ENCODE results near the gene HDLBP.
A peak's percentile ranks its signal among the peaks of the same experiment; 100 is the strongest.
"Not testable (repeated sequence)": the region's sequence is repeated elsewhere in the genome, so short reads cannot be mapped to it uniquely, and the experiment has no call there.

HDLBP gene

DNA sequence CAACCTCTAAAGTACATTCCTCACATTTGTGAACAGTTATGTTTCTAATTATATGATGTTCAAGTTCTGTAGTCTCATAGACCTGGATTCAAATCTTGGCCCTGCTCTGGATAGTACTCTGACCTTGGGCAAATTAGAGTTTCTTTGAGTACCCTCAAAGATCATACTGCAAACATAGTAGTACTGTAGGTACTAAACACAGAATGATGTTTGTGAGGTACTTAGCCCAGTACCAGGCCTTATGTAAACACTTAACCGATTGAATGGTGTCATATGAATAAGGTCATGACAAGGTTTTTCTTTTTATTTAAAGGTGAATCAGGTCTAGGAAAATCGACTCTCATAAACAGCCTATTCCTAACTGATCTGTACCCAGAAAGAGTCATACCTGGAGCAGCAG lies 19.3 kb upstream of the HDLBP start:
- no peak for DNase-seq (ENCODE audit: low read depth, low spot score)
- H3K27ac ChIP-seq = no peak overlapping the region

DNA sequence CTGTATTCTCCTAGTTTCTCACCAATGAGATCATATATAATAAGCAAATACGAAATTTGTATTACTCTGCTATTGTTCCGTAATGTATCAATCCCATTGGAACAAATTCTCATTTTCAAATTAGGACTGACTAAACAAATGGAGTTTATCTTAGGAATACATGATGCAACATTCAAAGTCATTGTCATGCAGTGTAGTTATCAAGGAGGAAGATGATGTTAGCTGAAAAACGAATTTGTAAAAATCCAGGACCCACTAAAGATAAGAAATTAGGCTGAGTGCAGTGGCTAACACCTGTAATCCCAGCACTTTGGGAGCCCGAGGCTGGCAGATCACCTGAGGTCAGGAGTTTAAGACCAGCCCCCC lies 15.1 kb upstream of the HDLBP start:
- no peak for DNase-seq (ENCODE audit: low read depth, low spot score)
- H3K27ac ChIP-seq = peak overlapping the region; percentile 84

DNA sequence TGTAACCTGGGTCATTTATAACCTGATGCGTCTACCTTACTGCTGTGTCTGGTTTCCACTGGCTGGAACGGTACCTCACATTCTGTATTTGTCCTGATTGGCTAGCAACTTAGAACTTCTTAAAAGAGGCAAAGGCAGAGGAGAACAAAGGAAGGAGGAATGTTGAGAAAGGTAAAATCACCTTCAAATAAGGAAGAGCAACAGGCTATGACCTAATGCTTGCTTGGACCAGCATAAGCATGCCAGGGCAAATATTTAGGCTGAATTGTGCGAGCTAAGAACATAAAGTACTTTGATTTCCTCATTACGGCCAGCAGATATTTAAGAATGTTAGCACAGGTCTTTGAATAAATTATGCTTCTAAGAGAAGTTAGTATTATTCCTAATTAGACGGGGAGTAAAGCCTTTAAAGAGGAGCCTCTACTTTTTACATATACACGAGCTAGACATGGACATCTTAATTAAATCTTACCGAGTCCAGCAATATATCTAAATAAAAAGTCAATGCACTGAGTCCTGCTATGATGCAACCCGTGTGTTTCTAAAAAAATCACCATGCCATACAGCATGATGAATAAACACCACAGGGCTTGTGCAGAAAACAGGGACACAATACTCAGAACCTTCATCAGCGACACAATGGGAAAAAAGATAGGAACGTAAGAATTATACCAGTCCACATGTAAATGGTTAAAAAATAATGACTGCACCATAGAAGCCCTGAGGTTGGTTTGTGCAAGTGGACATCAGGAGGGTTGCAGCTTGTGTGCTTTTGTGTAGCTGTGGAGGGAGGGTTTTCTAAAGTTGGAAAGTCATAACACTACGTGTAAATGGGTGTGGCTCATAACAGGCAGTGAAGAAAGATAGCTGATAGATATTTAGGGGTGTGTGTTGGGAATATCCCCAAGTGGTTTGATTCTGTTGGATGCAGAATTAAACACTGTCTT lies 14.5 kb upstream of the HDLBP start:
- peak overlapping the region; percentile 84 for H3K27ac ChIP-seq
- no peak for DNase-seq (ENCODE audit: low read depth, low spot score)

DNA sequence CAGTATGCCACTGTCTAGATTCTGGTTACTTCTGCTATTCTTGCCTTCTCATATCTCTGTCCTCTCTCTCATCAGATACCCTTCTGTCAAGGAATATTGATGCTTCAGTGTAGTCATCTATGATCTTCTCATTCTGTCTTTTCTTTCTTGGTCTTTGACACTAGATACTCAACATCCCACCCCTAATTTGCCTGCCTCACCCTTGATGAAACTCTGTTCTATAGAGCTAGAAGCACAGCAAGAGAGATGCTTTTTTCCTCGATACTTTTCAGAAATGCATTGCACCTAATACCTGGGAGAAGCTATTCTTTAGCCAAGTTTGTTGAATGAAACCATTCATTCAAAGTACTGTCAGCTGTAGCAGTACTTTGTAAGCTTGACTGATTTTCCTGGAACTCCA lies 9.8 kb upstream of the HDLBP start:
- H3K27ac ChIP-seq = no peak overlapping the region
- no peak for DNase-seq (ENCODE audit: low read depth, low spot score)

DNA sequence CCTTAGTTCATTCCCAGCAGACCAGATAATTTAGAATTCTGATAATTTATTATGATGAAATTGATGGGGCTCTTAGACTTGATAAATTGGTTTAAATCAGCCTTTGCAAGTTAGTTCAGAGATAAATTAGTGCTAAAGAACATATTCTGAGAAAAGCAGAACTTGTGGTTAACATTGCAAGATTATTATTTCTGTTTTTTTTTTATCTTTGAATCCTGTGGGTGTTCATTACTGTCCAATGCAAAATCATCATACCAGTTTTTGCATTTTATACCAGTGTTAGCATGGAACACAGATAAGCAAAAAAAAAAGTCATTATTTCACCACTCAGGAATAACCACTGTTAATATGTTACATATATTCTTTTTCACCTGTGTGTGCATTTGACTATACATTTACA lies 9.3 kb upstream of the HDLBP start:
- H3K27ac ChIP-seq = no peak overlapping the region
- no peak for DNase-seq (ENCODE audit: low read depth, low spot score)

DNA sequence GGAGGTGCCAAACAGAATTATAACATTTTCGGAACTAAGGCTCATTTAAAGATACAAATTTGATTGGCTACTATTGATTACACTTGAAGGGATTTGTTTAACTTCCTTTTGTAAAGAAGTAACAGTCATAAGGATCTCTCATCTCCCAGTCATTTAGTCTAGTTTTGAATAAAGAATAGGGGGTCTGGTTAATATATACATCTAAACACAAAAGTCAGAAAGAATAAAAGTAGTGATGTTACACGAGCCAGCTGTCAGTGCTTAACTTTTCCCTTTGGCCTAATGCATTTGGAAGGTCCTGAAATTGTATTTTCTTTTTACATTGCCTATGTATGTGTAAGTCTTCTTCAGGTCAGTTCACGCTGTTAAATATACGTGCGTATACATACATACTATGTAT lies 8.3 kb upstream of the HDLBP start:
- no peak overlapping the region for H3K27ac ChIP-seq
- DNase-seq (ENCODE audit: low read depth, low spot score) = no peak

DNA sequence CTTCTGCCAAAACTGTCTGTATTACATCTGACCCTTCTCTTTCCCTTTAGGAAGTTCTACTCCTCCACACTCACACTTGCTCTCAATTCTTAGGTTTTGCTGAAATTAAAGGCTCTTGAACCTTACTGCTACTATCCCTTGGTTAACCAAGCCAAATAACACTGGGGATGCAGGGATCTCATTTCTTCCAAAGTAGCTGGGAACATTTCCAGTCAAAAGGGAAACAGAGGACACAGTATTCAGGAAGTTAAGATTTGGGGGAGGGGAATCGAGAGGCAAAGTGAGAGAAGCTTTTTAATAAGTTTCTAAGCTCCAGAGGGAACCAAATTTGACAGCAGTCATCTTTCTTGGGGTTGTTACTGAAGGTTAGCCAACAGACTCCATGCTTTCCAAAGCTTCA lies 6.4 kb upstream of the HDLBP start:
- no peak overlapping the region for H3K27ac ChIP-seq

DNA sequence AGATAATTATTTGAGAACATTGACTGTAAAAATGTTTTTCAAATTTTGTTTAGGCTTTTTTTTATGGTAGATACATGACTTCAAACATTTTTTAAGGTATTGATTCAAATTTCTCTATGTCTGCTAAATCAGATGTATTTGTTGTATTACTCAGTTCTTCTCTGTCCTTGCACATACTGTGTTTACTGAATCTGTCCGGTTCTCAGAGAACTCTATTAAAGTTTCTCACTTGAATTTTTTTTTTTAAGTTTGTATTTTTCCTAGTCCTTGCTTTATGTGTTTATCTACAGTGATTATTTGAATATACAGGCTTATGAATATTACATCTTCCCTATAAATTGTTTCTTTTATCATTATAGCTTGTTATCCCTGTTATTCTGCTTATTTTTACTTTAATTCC lies 5.6 kb upstream of the HDLBP start:
- no peak for DNase-seq (ENCODE audit: low read depth, low spot score)
- H3K27ac ChIP-seq = no peak overlapping the region

More for the DNA sequence above, 6.4 kb upstream of the HDLBP start:
- DNase-seq (ENCODE audit: low read depth, low spot score) = no peak

DNA sequence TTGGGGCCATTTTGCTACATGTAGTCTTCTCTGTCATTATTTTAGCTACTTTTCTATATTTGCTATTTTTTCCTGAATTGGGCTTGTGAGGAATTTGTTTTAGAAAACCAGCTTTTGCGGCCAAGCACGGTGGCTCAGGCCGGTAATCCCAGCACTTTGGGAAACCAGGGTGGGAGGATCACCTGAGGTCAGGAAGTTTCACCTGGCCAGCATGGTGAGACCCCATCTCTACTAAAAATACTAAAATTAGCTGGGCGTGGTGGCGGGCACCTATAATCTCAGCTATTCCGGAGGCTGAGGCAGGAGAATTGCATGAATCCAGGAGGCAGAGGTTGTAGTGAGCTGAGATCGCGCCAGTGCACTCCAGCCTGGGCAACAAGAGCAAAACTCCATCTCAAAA lies 4.9 kb upstream of the HDLBP start:
- no peak overlapping the region for H3K27ac ChIP-seq
- no peak for DNase-seq (ENCODE audit: low read depth, low spot score)

DNA sequence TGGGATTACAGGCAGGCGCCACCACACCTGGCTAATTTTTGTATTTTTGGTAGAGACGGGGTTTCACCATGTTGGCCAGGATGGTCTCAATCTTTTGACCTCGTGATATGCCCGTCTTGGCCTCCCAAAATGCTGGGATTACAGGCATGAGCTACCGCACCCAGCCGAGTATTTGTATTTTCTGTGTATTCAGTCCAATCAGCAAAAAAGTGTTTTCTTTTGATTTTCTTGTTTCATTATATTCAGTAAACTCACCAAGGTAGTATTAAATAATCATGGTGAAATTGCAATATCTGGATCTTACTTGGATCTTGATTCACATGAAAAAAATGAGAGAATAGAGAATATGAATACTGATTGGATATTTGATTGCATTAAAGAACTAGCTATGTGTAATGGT lies 3.4 kb upstream of the HDLBP start:
- not testable (repeated sequence) for DNase-seq (ENCODE audit: low read depth, low spot score); H3K27ac ChIP-seq

DNA sequence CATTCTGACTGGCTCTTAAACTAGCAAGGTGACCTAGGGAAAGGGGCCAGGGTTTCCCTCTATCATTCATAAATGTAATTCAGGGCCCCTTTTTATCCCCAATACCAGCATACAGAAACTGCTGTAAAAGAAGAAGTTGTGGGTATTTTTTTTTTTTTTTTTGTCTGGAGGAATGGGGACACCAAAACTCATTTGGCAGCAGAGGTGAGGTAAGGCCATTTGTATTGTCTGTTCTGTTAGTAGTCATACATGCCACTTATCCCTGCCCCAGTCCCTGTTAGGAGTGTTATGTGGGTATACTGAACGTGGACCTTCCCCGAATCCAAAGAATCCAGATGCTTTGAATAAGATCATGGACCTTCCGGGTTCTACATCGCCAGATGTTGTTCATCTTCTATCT lies 1.9 kb upstream of the HDLBP start:
- H3K27ac ChIP-seq = peak overlapping the region; percentile 95
- DNase-seq (ENCODE audit: low read depth, low spot score) = no peak

DNA sequence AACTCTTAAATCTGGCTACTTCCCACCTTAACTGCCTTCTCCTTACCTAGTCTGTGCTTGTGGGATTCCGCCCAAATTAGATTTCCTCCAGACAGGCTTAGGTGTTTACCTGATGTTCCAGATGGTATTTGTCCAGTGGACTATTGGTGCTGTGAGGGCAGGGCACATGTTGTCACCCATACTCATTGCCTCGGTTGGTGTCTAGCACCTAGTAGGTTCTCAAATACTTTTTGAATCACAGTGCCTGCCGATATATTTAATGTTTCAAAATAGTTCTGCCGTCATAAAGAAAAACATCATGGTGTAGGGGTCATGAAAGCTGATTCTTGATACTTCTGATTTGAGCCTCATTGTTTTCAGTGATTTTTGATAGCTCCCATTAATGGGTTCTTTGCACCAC lies 1.4 kb upstream of the HDLBP start:
- peak overlapping the region; percentile 95 for H3K27ac ChIP-seq
- DNase-seq (ENCODE audit: low read depth, low spot score) = no peak

DNA sequence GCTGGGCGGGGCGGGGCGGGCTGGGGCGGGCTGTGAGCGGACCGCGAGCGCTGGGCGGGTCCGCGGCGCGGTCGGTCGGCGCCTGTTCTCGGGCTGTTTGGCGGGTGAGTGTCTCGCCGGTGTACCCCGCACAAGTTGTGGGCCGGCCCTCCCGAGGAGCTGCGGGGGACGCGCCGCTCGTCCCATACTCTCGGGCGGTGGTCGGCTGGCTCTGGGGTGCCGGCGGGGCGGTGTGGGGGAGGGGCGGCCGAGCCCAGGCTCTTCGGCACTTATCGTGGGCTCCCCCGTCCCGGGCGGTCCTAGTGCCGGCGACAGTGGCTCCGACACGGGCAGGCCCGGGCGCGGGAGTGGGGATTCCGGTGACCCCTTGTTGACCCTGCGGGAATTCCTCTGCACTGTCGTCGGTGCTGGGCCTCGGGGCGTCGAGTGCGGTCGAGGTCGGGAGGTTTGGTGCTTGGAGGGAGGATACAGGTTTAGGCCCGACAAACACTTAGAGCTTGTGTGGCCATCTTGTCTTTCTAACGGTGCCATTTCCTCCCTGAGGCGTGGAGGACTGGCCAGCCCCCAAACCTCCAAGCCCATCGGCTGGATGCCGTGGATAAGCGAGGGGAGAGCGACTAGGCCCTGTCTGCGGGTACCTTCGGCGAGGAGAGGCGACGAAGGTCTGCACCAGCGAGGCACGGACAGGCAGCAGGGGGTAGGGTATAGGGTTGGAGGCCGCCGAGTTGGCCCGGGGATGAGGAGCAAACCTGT lies 583 bp upstream of the HDLBP start, which contains the start of gene SEPTIN2:
Gene SEPTIN2, plus strand, starts transcription at position 47 of the 753 bp plus-strand sequence. CDS start 8,308 bp downstream, outside the sequence.
- H3K27ac ChIP-seq = peak within 1 kb of the TSS; percentile 95
- DNase-seq (ENCODE audit: low read depth, low spot score) = no peak

DNA sequence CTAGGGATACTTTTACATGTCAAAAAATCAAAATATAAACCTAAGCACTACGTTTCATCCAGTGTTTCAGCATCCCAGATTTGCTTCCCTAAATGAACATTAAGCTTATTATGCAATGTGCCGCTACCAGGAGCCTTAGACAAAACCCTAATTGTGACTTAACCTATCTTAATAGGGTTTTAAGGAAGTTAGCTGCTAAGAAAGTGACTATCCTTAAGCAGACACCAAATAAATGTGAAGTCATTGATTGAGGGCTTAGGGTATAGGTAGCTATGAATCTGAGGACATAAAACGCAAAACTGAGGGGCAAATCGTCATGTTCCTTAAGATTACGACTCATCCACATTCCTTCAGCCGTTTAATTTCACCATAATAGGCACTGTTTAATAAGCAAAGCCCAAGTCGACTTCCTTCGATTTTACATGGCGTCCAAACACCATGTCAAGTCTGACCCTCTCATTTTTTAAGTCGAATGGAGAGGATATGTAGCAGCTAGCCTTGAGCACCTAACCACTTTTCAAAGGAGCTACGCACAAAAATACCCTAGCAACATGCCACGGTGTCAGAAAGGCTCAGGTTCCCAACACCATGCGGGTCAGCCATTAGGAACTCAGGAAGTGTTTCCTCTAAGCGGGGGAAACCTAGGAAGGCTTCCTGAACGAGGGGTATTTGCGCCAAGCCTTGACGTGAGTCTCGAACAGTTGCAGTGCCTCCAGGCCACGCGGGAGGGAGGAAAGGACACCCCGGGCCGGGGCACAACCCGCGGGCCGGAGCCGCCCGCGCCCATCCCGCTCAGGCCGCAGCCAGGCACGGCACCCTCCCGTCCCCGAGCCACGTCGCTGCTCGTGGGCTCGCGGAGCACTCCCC lies 1.0 kb downstream of the HDLBP start:
- H3K27ac ChIP-seq = peak overlapping the region; percentile 95
- DNase-seq (ENCODE audit: low read depth, low spot score) = no peak

DNA sequence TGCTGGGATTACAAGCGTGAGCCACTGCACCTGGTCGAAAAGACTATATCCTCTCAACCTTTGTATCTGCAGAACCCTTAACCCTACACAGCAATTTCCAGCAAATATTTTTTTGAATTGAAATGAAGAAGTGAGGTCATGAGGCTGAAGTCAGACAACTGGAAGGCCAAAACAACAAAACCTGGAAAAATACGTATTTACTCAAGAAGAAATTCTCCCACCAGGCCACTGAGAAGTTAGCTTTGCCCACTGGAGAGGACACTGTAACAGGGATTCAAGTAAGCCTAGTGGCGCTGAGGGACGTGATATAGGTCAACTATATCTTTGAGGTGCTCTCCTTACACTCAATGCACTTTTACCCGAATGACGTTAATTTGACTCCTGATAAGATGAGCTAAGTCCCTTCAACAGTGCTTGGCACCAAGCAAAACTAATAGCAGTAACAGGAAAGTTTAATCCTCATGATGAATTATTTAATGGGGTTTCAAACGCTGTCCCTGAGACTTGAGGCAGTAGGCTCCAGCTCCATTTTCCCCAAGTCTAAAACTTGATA lies 1.9 kb downstream of the HDLBP start:
- no peak for DNase-seq (ENCODE audit: low read depth, low spot score)
- peak overlapping the region; percentile 95 for H3K27ac ChIP-seq

DNA sequence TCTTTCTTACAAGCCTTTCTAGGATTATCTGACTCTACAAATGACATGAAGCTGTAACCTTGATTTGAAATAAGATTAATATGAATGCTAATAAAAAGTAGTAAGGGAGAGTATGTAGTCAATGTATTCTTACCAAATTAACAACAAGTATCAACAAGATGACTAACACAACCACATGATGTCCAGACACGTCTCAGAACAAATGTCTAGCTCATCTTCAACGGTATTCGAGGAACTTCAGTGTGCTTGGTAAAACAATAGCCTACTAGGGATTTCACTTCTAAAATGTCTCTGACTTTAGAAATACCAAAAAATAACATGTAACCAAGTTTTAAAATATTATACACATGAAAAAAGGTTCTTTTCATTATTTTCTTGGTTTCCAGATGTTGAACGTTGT lies 3.4 kb downstream of the HDLBP start:
- peak; percentile 63 for DNase-seq (ENCODE audit: low read depth, low spot score)
- H3K27ac ChIP-seq = peak overlapping the region; percentile 95

DNA sequence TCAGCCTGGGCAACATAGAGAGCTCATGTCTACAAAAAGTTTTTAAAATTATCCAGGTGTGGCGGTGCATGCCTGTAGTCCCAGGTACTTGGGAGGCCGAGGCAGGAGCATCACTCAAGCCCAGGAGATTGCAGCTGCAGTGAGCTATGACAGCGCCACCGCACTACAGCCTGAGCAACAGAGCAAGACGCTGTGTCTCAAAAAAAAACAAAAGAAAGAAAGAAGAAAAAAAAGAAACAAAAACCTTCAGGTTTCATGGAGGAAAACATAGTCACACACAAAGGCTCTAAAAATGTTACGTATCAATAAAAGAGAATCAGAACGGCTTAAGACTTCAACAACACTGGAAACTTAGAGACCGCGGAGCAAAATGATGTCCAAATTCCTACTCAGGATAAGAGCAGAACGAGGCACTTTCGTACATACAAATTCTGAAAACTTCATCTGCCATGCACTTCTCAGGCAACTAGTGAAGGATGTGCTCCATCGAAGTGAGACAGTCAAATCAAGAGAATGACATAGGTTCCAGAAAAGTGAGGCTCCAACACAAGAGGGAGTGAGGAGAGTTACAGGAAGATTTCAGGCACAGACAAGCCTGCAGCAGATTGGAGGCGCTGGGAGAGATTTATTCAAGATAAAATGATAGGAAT lies 4.4 kb downstream of the HDLBP start:
- DNase-seq (ENCODE audit: low read depth, low spot score) = no peak
- peak overlapping the region; percentile 95 for H3K27ac ChIP-seq

DNA sequence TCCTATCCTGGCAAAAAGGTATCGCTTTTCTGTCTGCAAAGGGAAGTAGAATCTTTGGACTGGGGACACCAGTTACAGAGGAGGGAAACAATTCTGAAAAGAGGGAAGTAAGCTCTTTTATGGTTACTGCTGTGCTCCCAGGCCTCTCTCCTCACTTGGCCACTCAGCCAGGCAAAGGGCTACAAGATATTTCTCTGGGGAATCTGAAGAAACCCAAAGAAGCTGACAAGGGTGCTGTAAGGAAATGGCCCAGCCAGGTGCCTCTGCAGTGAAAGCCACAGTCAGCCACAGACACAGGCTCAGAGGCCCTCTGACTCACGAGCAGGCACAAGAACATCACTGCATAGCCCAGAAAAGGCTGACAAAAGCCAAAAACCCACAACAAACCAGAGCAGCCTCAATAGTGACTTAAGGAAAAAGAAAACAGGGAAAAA lies 5.8 kb downstream of the HDLBP start:
- no peak for DNase-seq (ENCODE audit: low read depth, low spot score)
- peak overlapping the region; percentile 1 for H3K27ac ChIP-seq

DNA sequence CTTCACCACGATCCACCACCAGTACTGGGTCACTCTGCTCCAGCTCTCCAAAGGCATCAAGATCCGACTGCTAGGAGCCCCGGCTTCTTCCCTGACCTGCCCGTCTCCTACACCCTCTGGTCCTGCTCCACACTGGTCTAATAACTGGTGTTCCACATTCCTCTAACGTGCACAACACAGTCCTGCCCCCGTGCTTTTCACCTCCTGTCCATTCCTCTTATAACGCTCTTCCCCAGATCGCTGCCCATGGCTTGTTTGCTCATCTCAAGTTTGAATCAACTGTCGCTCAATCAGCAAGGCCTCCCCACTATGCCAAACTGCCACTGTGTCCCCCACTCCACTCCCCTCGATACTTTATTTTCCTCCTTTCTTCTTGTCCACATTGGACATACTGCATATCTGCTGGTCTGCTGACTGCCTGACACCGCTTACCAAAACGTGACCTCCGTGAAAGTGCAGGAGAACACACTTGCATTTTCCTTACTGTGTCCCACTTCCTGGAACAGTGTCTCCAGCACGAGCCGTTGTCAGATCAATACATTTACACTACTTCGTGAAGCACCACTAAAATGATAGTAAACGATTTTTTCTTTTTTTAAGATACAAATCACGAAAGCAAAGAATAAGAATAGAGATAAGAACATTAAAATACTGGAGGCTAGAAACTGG lies 6.5 kb downstream of the HDLBP start:
- DNase-seq (ENCODE audit: low read depth, low spot score) = no peak
- no peak overlapping the region for H3K27ac ChIP-seq

All from epithelial cell of prostate (primary cell).